ENCODE data around the gene PSMB2.

Gene PSMB2

GRCh38 chr1:35674111-35674510 lies 32.8 kb upstream of the PSMB2 start:
- no peaks in the 10 kb centered on the region for H3K4me1 ChIP-seq (ENCODE audit: insufficient read depth, insufficient read length)
- no peak overlapping the region for H3K4me3 ChIP-seq (ENCODE audit: insufficient read length, low read depth)
- no peak overlapping the region for H3K9ac ChIP-seq (ENCODE audit: insufficient read length, low read depth)
- H3K27me3 ChIP-seq (ENCODE audit: insufficient read depth, insufficient read length) = no peaks in the 10 kb centered on the region
- no peaks in the 10 kb centered on the region for H3K9me3 ChIP-seq (ENCODE audit: insufficient read depth, low read length)
- no peak for TF ChIP-seq YY1 (IDR thresholded peaks at IDR 0.05; ENCODE audit: insufficient read depth, insufficient read length)
- no peak for TF ChIP-seq ZNF274 (IDR thresholded peaks at IDR 0.05; ENCODE audit: low read depth, low read length)
- TF ChIP-seq SUZ12 (IDR thresholded peaks at IDR 0.05; ENCODE audit: extremely low read depth, insufficient read depth, insufficient read length) = no peak
- no peaks in the 10 kb centered on the region for H3K36me3 ChIP-seq (ENCODE audit: insufficient read depth, insufficient read length, low read length)
- DNase-seq (ENCODE audit: low read depth, low spot score) = no peak

DNA sequence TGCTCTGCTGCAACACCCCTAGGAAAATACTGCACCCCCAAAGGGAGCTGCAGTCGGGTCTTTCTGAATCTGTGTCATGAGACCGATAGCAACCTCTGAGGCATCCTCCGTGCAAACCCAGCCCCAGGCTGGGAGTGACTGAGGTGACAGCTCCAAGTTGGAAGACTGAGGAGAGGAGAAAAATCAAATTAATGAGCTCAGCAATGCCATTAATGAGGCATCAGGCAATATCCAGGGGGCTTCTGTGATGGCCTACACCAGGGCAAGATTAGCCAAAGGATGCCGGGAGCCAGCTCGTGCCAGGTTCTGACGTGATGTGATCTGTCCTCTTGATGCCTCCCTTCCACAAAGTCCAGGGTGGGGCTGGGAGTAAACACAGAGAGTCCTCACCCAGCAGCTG lies 30.8 kb upstream of the PSMB2 start:
- H3K36me3 ChIP-seq (ENCODE audit: insufficient read depth, insufficient read length, low read length) = no peaks in the 10 kb centered on the region
- no peak for TF ChIP-seq SUZ12 (IDR thresholded peaks at IDR 0.05; ENCODE audit: extremely low read depth, insufficient read depth, insufficient read length)
- TF ChIP-seq ZNF274 (IDR thresholded peaks at IDR 0.05; ENCODE audit: low read depth, low read length) = no peak
- TF ChIP-seq YY1 (IDR thresholded peaks at IDR 0.05; ENCODE audit: insufficient read depth, insufficient read length) = no peak
- no peak for DNase-seq (ENCODE audit: low read depth, low spot score)
- H3K4me1 ChIP-seq (ENCODE audit: insufficient read depth, insufficient read length) = no peaks in the 10 kb centered on the region
- H3K4me3 ChIP-seq (ENCODE audit: insufficient read length, low read depth) = no peak overlapping the region
- no peak overlapping the region for H3K9ac ChIP-seq (ENCODE audit: insufficient read length, low read depth)
- H3K9me3 ChIP-seq (ENCODE audit: insufficient read depth, low read length) = no peaks in the 10 kb centered on the region
- H3K27me3 ChIP-seq (ENCODE audit: insufficient read depth, insufficient read length) = no peaks in the 10 kb centered on the region

- DNase-seq (ENCODE audit: low read depth, low spot score) = no peak
- H3K36me3 ChIP-seq (ENCODE audit: insufficient read depth, insufficient read length, low read length) = no peaks in the 10 kb centered on the region
- H3K4me1 ChIP-seq (ENCODE audit: insufficient read depth, insufficient read length) = no peaks in the 10 kb centered on the region
- H3K9me3 ChIP-seq (ENCODE audit: insufficient read depth, low read length) = no peaks in the 10 kb centered on the region
- TF ChIP-seq YY1 (IDR thresholded peaks at IDR 0.05; ENCODE audit: insufficient read depth, insufficient read length) = no peak
- H3K27me3 ChIP-seq (ENCODE audit: insufficient read depth, insufficient read length) = no peaks in the 10 kb centered on the region
- no peak overlapping the region for H3K9ac ChIP-seq (ENCODE audit: insufficient read length, low read depth)
- no peak overlapping the region for H3K4me3 ChIP-seq (ENCODE audit: insufficient read length, low read depth)
Observed at GRCh38 chr1:35668506-35668905, 27.2 kb upstream of the PSMB2 start.

DNA sequence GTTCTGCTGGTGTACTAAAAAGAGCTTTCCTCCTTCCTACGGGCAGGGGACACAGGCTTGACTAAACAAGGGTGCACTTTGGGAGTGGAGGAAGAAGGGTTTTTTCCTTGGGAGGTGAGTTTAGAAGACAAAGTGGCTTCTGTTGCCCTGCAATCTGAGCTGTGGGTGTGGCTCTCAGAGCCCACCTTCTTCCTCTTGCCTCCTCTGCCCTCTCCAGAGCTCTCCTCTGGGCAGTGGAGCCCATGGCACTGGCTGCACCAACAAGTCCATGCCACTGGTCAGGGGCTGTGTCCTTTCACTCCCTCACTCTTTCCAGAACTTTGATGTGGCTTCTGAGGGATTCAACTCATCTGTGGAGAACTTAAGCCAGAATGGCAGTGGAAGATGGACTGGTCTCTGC lies 25.6 kb upstream of the PSMB2 start:
- H3K4me1 ChIP-seq (ENCODE audit: insufficient read depth, insufficient read length) = no peaks in the 10 kb centered on the region
- H3K9ac ChIP-seq (ENCODE audit: insufficient read length, low read depth) = no peak overlapping the region
- H3K27me3 ChIP-seq (ENCODE audit: insufficient read depth, insufficient read length) = no peaks in the 10 kb centered on the region
- H3K4me3 ChIP-seq (ENCODE audit: insufficient read length, low read depth) = no peak overlapping the region
- no peaks in the 10 kb centered on the region for H3K9me3 ChIP-seq (ENCODE audit: insufficient read depth, low read length)
- DNase-seq (ENCODE audit: low read depth, low spot score) = no peak
- TF ChIP-seq YY1 (IDR thresholded peaks at IDR 0.05; ENCODE audit: insufficient read depth, insufficient read length) (no peak), ZNF274 (IDR thresholded peaks at IDR 0.05; ENCODE audit: low read depth, low read length) (no peak), SUZ12 (IDR thresholded peaks at IDR 0.05; ENCODE audit: extremely low read depth, insufficient read depth, insufficient read length) (no peak)
- no peaks in the 10 kb centered on the region for H3K36me3 ChIP-seq (ENCODE audit: insufficient read depth, insufficient read length, low read length)

DNA sequence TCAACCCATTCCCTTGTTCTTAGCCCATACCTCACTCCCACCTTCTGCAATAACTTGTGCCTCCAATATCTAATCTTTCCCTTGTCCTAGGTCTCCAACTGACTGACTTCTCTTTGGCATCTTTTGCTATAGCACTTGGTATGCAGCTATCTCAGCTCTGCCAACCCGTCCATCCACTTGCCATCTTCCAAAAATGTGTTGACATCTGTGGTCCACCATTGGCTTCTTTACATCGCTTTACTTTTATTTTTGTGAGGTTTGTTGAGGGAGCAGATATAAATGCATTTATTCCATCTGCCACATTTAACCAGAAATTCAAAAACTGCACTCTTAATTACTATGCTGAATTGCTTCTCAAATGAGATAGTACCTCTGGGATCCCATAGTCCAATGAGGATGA lies 24.9 kb upstream of the PSMB2 start:
- Histone ChIP-seq H3K36me3 (ENCODE audit: insufficient read depth, insufficient read length, low read length) (no peaks in the 10 kb centered on the region), H3K9ac (ENCODE audit: insufficient read length, low read depth) (no peak overlapping the region), H3K27me3 (ENCODE audit: insufficient read depth, insufficient read length) (no peaks in the 10 kb centered on the region), H3K4me3 (ENCODE audit: insufficient read length, low read depth) (no peak overlapping the region), H3K9me3 (ENCODE audit: insufficient read depth, low read length) (no peaks in the 10 kb centered on the region), H3K4me1 (ENCODE audit: insufficient read depth, insufficient read length) (no peaks in the 10 kb centered on the region)
- no peak for DNase-seq (ENCODE audit: low read depth, low spot score)
- TF ChIP-seq ZNF274 (IDR thresholded peaks at IDR 0.05; ENCODE audit: low read depth, low read length) (no peak), YY1 (IDR thresholded peaks at IDR 0.05; ENCODE audit: insufficient read depth, insufficient read length) (no peak)

DNA sequence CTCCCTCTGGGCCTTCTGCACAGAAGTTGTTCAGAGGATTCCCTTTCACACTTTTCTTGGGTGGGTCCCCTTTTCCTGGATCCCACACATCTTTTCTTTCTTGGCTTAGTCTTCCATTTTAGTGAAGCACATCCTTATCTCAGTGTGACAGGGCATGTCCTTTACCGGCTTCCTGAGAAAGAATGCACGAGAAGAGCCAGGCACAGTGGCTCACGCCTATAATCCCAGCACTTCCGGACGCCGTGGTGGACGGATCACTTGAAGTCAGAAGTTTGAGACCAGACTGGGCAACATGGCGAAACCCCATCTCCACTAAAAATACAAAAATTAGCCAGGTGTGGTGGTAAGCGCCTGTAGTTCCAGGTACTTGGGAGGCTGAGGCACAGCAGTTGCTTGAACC lies 22.1 kb upstream of the PSMB2 start:
- Histone ChIP-seq H3K9me3 (ENCODE audit: insufficient read depth, low read length) (no peaks in the 10 kb centered on the region), H3K36me3 (ENCODE audit: insufficient read depth, insufficient read length, low read length) (no peaks in the 10 kb centered on the region), H3K27me3 (ENCODE audit: insufficient read depth, insufficient read length) (peaks cover 9% of the 10 kb centered on the region), H3K4me3 (ENCODE audit: insufficient read length, low read depth) (no peak overlapping the region), H3K9ac (ENCODE audit: insufficient read length, low read depth) (no peak overlapping the region), H3K4me1 (ENCODE audit: insufficient read depth, insufficient read length) (no peaks in the 10 kb centered on the region)
- TF ChIP-seq ZNF274 (IDR thresholded peaks at IDR 0.05; ENCODE audit: low read depth, low read length) (no peak), SUZ12 (IDR thresholded peaks at IDR 0.05; ENCODE audit: extremely low read depth, insufficient read depth, insufficient read length) (no peak), YY1 (IDR thresholded peaks at IDR 0.05; ENCODE audit: insufficient read depth, insufficient read length) (no peak)
- DNase-seq (ENCODE audit: low read depth, low spot score) = no peak

GRCh38 chr1:35661474-35661795 lies 20.1 kb upstream of the PSMB2 start:
- Histone ChIP-seq H3K9me3 (ENCODE audit: insufficient read depth, low read length) (no peaks in the 10 kb centered on the region), H3K27me3 (ENCODE audit: insufficient read depth, insufficient read length) (peaks cover 9% of the 10 kb centered on the region), H3K36me3 (ENCODE audit: insufficient read depth, insufficient read length, low read length) (no peaks in the 10 kb centered on the region), H3K4me1 (ENCODE audit: insufficient read depth, insufficient read length) (no peaks in the 10 kb centered on the region), H3K9ac (ENCODE audit: insufficient read length, low read depth) (no peak overlapping the region), H3K4me3 (ENCODE audit: insufficient read length, low read depth) (no peak overlapping the region)
- DNase-seq (ENCODE audit: low read depth, low spot score) = no peak
- TF ChIP-seq ZNF274 (IDR thresholded peaks at IDR 0.05; ENCODE audit: low read depth, low read length) = no peak
- TF ChIP-seq SUZ12 (IDR thresholded peaks at IDR 0.05; ENCODE audit: extremely low read depth, insufficient read depth, insufficient read length) = no peak
- TF ChIP-seq YY1 (IDR thresholded peaks at IDR 0.05; ENCODE audit: insufficient read depth, insufficient read length) = no peak

All from NT2/D1 (cell line).